Measurements from ENCODE around the gene TRIM47. TPM values are rescaled to one million over a fixed set of nuclear protein-coding genes. Genes with fewer than 3 reads are reported as not detected.

TRIM47 gene
- total RNA-seq, 4 donors from 2014 or later: 47.4 to 79.0 (median 57.0) TPM

DNA sequence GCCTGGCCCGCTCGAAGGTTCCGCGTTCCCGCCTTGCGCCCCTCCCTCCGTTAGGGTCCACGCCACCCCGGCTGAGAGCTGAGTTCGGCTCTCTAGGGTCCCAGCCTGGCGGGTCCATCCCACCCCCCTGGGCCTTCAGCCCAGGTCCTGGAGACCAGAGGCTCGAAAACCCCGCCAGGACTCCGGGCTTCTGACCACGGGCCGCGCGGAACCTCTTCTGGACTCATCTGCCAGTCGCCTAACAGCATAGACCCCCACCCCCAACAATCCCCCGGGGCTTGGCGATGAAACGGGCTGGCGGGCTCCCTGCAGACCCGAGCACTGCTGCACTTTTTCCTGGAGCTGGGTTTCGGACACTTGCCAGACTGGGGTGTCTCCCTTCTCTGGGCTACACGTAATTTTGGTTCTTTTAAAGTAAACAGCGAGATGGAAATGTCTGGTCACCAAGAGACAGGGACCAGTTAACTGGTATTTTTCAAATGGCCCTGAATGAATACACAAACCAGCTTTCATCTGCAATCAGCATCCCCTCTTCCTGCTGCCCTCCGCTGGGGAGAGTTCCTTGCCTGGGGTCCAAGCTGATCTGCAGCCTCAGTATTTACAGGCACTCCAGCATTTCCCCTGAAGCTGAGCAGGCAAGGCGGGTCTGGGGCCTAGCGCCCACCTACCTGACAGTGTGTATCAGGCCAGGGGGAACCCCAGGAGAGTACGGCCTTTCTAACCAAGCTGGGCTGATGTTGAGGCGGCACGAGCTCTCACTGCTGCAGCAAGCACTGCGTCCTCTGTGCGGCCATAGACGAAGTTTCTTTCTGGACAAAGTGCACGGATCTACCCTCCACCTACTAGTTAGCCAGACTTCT is 19.0 kb upstream of the TRIM47 start:
- H3K27ac ChIP-seq: peak overlapping the region; percentile 53 to 92 (median 90)
- 42 to 46% methylated on average over 37 of the region's 37 CpGs for WGBS, 2 donors
- peaks cover 5 to 53% (median 11%) of the 10 kb centered on the region in 3 donors for H3K36me3 ChIP-seq
- H3K4me1 ChIP-seq: peaks cover 0 to 43% (median 24%) of the 10 kb centered on the region in 4 donors
- H3K4me3 ChIP-seq: peak overlapping the region; percentile 45 to 90 (median 66)
- DNase-seq (ENCODE audit: low spot score in 2 of 2): peak in 1 of 2 donors; percentile 34
- no peaks in the 10 kb centered on the region for H3K9me3 ChIP-seq
- no peaks in the 10 kb centered on the region for H3K27me3 ChIP-seq
- no peak for TF ChIP-seq POLR2A (IDR thresholded peaks at IDR 0.05)
- TF ChIP-seq EP300 (IDR thresholded peaks at IDR 0.05): no peak
- TF ChIP-seq, protein P1, sequence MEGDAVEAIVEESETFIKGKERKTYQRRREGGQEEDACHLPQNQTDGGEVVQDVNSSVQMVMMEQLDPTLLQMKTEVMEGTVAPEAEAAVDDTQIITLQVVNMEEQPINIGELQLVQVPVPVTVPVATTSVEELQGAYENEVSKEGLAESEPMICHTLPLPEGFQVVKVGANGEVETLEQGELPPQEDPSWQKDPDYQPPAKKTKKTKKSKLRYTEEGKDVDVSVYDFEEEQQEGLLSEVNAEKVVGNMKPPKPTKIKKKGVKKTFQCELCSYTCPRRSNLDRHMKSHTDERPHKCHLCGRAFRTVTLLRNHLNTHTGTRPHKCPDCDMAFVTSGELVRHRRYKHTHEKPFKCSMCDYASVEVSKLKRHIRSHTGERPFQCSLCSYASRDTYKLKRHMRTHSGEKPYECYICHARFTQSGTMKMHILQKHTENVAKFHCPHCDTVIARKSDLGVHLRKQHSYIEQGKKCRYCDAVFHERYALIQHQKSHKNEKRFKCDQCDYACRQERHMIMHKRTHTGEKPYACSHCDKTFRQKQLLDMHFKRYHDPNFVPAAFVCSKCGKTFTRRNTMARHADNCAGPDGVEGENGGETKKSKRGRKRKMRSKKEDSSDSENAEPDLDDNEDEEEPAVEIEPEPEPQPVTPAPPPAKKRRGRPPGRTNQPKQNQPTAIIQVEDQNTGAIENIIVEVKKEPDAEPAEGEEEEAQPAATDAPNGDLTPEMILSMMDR (IDR thresholded peaks at IDR 0.05): no peak

DNA sequence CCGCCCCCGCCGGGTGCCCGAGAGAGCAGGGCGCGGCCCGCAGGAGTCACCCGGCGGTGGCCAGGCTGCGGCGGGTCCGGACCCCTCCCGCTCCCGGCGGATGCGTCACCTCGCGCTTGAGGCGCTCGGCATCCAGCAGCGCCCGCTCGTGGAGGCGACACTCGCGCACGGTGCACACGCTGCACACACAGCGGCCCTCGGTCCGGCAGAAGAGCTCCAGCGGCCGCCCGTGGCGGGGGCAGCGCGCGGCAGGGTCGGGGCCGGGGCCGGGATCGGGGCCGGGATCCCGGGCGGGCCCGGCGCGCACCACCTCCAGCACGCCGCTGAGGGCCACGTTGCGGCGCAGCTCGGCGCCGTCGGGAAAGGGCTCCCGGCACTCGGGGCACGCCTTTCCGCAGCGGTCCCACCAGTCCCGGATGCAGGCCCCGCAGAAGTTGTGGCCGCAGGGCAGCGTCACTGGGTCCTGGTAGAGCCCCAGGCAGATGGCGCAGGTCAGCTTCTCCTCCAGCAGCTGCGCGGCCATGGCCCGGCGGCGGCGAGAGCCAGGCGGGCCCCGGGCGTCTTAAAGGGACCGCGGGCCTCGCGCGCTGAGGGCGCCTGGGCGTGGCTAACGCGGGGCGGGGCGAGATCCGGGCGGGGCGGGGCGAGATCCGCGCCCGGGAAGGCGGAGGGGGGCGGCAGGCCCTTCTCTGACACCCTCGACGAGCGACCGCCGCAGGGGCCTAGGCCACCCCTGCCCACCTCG is 18.2 kb upstream of the TRIM47 start, which contains the start of gene TRIM65:
TSS of gene TRIM65 (minus strand) at position 537 of the 745 bp plus-strand sequence. CDS start at position 523, 14 bp downstream.
- Histone ChIP-seq H3K27ac (peak within 1 kb of the TSS; percentile 53 to 92 (median 90)), H3K27me3 (no peaks in the 10 kb centered on the region), H3K4me3 (peak within 1 kb of the TSS; percentile 45 to 90 (median 66)), H3K4me1 (peaks cover 0 to 51% (median 24%) of the 10 kb centered on the region in 4 donors), H3K36me3 (peaks cover 3 to 53% (median 11%) of the 10 kb centered on the region in 3 donors), H3K9me3 (no peaks in the 10 kb centered on the region)
- DNase-seq (ENCODE audit: low spot score in 2 of 2): peak; percentile 67 to 76
- WGBS, 2 donors: 0 to 1% methylated on average over 27 to 79 of the region's 102 CpGs
- TF ChIP-seq, protein P1 (IDR thresholded peaks at IDR 0.05): peak; percentile 41 to 82 (median 58)
- TF ChIP-seq POLR2A (IDR thresholded peaks at IDR 0.05) (peak in 1 of 2 donors; percentile 77), EP300 (IDR thresholded peaks at IDR 0.05) (peak in 1 of 2 donors; percentile 81)

DNA sequence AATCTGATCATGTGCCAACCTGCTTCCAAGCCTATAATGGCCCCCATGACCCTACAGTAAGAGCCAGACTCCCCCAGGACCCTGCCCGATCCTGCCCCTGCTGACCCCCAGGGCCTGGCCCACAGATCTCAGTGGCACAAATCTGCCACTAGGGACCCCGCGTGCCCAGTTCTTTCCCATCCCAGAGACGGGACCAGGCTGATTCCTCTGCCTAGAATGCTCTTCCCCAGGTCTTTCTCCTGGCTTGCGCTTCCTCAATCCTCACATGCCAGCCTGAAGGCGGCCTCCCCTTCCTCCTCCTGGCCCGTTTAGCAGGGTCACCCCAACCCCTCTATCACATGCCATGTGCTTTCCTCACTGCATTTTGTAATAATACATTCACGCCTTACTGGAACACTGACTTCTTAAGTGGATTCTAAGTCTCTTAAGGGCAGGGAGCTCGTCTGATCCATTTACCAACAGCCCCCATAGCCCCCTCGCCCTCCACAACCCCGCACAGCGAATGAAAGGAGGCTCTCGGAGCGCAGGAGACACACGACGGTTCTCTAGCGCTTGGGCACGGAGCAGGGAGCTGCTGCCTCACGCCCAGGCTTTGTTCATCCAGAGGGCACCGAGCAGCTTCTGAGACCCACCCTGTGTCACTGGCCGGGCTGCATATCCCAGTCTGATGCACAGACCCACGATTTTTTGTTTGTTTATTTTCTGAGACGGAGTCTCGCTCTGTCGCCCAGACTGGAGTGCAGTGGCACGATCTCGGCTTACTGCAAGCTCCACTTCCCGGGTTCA is 17.2 kb upstream of the TRIM47 start:
- WGBS, 2 donors: 23 to 28% methylated on average over 28 of the region's 28 CpGs
- TF ChIP-seq, protein P1 (IDR thresholded peaks at IDR 0.05): peak in 2 of 5 experiments; percentile 5 to 35
- TF ChIP-seq POLR2A (IDR thresholded peaks at IDR 0.05) (no peak), EP300 (IDR thresholded peaks at IDR 0.05) (no peak)
- Histone ChIP-seq H3K9me3 (no peaks in the 10 kb centered on the region), H3K4me1 (peaks cover 0 to 52% (median 24%) of the 10 kb centered on the region in 4 donors), H3K36me3 (peaks cover 3 to 53% (median 14%) of the 10 kb centered on the region in 3 donors), H3K4me3 (peak overlapping the region; percentile 45 to 90 (median 66)), H3K27me3 (no peaks in the 10 kb centered on the region), H3K27ac (peak overlapping the region; percentile 53 to 92 (median 90))
- no peak for DNase-seq (ENCODE audit: low spot score in 2 of 2)

DNA sequence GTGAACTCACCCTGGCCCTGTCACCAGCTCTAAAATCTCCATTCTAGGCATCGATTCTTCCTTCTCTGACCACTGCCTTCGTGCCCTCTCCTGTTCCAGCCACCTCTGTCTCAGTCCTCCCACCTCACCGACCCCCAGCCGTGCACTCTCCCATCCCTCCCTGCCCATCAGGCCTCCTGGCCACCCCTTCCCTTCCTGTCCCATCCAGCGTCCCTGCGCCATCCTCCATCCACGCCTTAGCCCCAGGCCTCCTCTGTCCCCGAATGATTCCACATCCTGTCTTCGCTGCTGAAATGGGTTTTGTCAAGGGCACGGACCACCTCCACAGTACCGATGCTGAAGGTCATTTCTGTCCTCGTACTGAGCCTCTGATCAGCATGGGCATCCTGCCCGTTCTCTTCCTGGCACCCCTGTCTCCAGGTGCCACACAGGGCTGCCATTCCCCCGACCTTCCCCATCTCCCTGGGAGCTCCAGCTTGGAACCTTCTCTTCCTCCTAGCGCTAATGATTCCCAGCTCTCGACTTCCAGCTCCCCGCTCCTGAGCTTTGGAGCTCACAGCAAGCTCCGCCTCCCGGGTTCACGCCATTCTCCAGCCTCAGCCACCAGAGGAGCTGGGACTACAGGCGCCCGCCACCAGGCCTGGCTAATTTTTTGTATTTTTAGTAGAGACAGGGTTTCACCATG is 15.8 kb upstream of the TRIM47 start:
- peak overlapping the region in 3 of 4 donors; percentile 89 to 92 (median 91) for H3K27ac ChIP-seq

More for the DNA sequence above, 15.8 kb upstream of the TRIM47 start:
- H3K27me3 ChIP-seq: no peaks in the 10 kb centered on the region
- TF ChIP-seq EP300 (IDR thresholded peaks at IDR 0.05): no peak
- TF ChIP-seq, protein P1 (IDR thresholded peaks at IDR 0.05): peak in 1 of 5 experiments; percentile 30
- H3K9me3 ChIP-seq: no peaks in the 10 kb centered on the region
- H3K4me1 ChIP-seq: peaks cover 0 to 52% (median 24%) of the 10 kb centered on the region in 4 donors
- DNase-seq (ENCODE audit: low spot score in 2 of 2): no peak
- peaks cover 3 to 53% (median 12%) of the 10 kb centered on the region in 3 donors for H3K36me3 ChIP-seq
- H3K4me3 ChIP-seq: peak overlapping the region in 1 of 4 donors; percentile 67
- WGBS, 2 donors: 69 to 71% methylated on average over 22 of the region's 22 CpGs

All from tibial nerve (tissue), 4 donors.